Measurements from ENCODE around the gene PLEKHG2.

PLEKHG2 gene

GRCh38 chr19:39420769-39421168 is 8.3 kb downstream of the PLEKHG2 start:
- DNase-seq = no peak

GRCh38 chr19:39422020-39422419 is 9.6 kb downstream of the PLEKHG2 start:
- DNase-seq = no peak

- no peak for DNase-seq
These were observed 11.0 kb downstream of the PLEKHG2 start for GRCh38 chr19:39423258-39424086.

DNA sequence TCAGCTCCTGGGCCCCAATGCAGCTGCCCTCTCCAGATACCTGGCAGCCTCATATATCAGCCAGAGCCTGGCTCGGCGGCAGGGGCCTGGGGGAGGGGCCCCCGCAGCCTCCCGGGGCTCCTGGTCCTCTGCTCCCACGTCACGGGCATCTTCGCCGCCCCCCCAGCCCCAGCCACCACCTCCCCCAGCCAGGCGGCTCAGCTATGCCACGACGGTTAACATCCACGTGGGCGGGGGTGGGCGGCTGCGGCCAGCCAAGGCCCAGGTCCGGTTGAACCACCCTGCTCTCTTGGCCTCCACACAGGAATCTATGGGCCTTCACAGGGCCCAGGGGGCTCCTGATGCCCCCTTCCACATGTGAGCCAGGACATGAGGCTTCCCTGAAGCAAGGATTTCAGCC is 12.5 kb downstream of the PLEKHG2 start:
- DNase-seq = no peak

DNA sequence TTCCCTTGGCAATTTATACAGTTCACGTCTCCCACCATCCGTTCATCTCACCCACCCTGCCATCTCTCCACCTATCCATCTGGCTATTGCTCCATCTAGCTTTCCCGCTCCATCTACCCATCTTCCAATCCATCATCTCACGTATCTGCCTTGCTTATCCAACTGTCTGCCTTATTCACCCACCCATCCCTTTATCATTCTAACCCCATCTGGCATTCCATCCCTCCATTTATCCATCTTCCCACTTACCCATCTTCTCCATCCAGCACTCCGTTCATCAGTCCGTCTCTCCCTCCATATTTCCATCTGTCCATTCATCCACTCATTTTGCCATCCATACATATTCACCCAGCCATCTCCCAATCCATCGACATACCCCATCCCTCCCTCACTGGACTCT is 13.3 kb downstream of the PLEKHG2 start:
- no peak for DNase-seq

- no peak for DNase-seq
These were observed 13.7 kb downstream of the PLEKHG2 start for GRCh38 chr19:39426170-39426569.

DNA sequence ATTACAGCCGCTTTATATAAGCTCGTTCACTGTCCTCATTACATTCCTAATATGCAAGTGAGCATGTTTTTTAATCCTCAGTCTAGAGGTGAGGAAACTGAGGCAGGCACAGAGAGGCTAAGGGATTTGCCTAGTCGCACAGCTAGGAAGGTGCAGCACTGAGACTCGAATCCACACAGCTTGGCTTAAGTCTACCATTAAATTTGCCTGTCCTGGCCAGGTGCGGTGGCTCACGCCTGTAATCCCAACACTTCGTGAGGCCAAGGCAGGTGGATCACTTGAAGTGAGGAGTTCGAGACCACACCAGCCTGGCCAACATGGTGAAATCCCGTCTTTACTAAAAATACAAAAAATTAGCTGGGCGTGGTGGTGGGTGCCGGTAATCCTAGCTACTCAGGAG is 15.2 kb downstream of the PLEKHG2 start:
- no peak for DNase-seq

- DNase-seq = no peak
These were observed 16.0 kb downstream of the PLEKHG2 start for GRCh38 chr19:39428283-39429112.

- no peak for DNase-seq
These were observed 18.5 kb downstream of the PLEKHG2 start for GRCh38 chr19:39430675-39431593.

- DNase-seq = no peak
These were observed 20.2 kb downstream of the PLEKHG2 start for GRCh38 chr19:39432677-39433025.

DNA sequence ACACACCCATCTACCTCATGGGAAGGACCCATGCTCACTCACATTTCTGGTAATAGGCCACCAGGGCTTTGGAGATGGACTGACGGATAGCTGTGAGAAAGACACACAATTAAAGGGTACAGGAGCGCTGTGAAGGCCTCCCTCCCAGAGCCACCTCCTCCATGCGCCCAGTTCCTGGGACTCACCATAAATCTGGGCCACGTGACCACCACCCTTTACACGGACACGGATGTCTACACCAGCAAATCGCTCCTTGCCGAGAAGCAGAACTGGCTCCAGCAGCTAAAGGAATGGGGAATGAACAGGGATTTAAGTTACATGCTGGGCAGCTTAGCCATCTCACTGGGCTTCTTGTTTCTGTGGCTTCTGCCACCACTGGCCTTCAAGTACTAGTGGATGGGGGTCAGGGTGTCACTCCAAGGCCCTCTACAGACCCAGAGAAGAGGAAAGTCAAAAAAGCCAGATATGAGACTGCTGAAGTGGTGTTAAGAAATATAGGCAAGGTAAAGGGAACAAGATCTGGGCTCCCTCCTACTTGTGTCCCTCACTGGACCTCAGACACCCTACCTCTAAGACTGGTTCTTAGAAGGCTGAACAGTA is 21.1 kb downstream of the PLEKHG2 start:
- DNase-seq = no peak

DNA sequence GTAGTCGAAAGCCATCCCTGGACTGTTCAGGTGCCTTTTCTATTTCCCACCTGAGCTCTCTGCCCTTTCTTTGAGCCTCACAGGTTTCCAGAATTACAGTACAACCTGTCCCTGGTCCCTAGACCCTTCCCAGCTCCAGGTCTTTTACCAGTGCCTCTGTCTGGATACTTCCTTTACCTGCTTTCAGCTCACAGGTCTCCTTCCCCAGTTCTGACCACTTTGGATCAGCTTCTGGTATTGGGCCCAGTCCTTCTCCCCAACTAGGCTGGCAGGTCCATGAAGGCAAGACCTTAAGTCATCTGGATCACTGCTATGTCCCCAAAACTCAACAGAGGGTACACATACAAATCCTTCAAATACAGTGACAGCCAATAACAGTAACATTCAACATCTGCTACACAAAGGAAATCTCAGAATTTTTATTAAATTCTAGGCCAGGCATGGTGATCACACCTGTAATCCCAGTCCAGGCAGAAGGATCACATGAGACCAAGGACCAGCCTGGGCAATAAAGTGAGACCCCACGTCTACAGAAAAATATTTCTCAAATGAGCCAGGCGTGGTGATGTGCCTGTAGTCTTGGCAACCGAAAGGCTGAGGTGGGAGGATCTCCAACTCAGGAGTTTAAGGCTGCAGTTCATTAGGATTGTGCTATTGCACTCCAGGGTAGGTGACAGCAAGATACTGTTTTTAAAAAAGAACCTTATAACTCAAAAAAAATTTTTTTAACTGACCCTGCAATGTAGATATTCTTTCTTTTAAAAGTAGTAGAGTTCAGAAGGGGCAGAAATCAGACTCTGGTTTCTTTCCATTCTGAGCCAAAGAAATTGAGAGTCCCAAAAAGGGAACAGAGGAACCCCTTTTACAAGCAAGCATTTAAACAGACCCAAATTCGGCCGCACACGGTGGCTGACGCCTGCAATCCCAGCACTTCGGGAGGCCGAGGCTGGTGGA is 21.9 kb downstream of the PLEKHG2 start:
- no peak for DNase-seq

- peak; percentile 98 for DNase-seq
These were observed 23.3 kb downstream of the PLEKHG2 start, which contains the start of gene RPS16 for GRCh38 chr19:39435499-39436349. Gene RPS16, minus strand, starts transcription at chr19:39435949. Its CDS starts 54 bp downstream, at chr19:39435895.

- DNase-seq = no peak
These were observed 23.9 kb downstream of the PLEKHG2 start for GRCh38 chr19:39436350-39436716.

GRCh38 chr19:39438270-39438934 is 25.9 kb downstream of the PLEKHG2 start:
- no peak for DNase-seq

DNA sequence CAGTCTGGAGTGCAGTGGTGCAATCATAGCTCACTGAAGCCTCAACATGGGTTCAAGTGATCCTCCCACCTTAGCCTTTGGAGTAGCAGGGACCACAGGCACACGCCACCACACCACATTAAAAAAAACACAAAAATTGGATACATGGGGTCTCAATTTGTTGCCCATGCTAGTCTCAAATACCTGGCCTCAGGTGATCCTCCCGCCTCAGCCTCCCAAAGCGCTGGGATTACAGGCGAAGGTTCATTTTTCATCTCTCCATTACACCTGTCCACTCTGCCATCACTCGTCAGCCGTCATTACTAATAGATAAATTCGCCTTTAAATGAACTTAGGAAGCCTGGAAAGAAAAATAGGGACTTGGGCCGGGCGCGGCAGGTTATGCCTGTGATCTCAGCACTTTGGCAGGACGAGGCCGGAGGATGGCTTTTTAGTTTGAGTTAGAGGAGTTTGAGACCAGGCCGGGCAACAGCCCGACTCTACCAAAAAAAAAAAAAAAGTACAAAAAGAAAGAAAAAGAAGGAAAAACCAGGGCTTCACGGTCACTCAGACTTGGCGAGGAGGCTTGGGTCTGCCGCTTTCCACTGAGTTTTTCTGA is 32.2 kb downstream of the PLEKHG2 start:
- no peak for DNase-seq

DNA sequence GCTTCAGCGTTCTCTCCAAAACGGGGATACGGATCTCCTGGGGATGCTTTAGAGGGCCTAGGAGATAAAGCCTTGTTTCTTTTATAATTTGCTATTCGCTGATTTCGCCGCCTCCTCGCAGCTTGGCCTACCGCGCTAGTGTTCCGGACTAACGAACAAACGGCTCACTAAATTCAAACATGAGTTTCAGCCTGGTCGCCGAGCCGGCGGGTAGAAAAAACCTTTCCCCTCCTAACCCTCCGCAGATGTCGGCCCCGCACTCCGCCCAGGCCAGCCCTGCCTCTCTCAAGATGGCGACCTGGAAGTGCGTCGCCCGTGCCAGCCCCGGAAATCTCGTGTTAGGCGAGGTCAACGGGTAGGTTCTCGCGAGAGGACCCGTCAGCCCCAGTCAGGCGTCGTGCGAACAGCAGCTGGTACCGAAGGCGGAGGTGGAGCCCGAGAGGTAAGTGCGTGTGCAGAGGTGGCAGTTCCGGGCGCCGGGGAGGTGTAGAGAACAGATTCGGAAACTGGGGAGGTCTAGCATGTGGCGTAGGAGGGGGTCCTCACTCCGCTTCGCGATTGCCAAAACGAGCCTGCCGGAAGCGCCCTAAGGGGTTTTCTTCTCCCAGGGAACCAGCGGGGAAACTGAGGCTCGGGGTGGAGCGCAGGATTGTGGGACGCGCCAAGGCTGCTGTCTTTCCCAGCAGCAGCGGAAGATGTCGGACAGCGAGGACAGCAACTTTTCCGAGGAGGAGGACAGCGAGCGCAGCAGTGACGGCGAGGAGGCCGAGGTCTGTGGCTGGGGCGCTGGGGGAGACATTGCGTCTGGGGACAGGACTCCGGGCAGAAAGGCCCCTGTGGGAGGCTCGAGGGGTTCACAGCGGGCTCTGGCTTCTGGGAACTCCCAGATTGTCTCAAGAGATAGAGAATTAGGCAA is 33.0 kb downstream of the PLEKHG2 start, which contains the start of gene SUPT5H:
TSS of gene SUPT5H (plus strand) at position 387 of the 916 bp plus-strand sequence. CDS start at position 696, 309 bp downstream.
- peak; percentile 97 for DNase-seq
